Upper lobe of right lung (tissue), 1 donor: ENCODE data around the gene FJX1. TPM values are rescaled to one million over a fixed set of nuclear protein-coding genes. Genes with fewer than 3 reads are reported as not detected.

Experiments
- ATAC-seq: fragments of 200-7000 bp; cut with Tn5 transposase; one replicate; pipeline ENCODE4 v1.9.1; 2020; ENCODE audit warnings: mild to moderate bottlenecking, moderate library complexity
- DNase-seq: peaks from one replicate; pipeline ENCODE4 v3.0.0-alpha.2; 2020
- H3K27ac ChIP-seq: fragments of 200-600 bp; one replicate; pipeline ENCODE4 v1.8.0; 2022
- H3K27me3 ChIP-seq: fragments of 200-600 bp; one replicate; pipeline ENCODE4 v1.8.0; 2022; ENCODE audit warnings: mild to moderate bottlenecking
- H3K36me3 ChIP-seq: fragments of 200-600 bp; one replicate; pipeline ENCODE4 v1.8.0; 2022
- H3K4me1 ChIP-seq: fragments of 200-600 bp; one replicate; pipeline ENCODE4 v1.8.0; 2022
- H3K4me3 ChIP-seq: fragments of 200-600 bp; one replicate; pipeline ENCODE4 v1.8.0; 2022; ENCODE audit warnings: mild to moderate bottlenecking
- H3K9me3 ChIP-seq: fragments of 200-600 bp; one replicate; pipeline ENCODE4 v1.8.0; 2022
- CTCF ChIP-seq: fragments of 200-600 bp; IDR thresholded peaks from one replicate; pipeline ENCODE4 v1.8.0; 2022; ENCODE audit warnings: antibody characterized with exemption
- intact Hi-C: fragments of 100-400 bp; cut with DNase I; formaldehyde crosslinking; loops from one replicate; pipeline ENCODE4 v1.11.0; 2022
- total RNA-seq: library from RNA; stranded (reverse); fragmentation: NEBNext Ultra II Directional; extraction: Animal tissue kit (Norgen Biotek cat#: 25700); gene quantifications from one replicate; pipeline ENCODE4 v1.2.1, GENCODE V29; 2021
- donor health status: DM: no; HTN: yes; CAD: no; lungs with severe emphysema.

Gene FJX1
- total RNA-seq, 1 donor from 2014 or later, result 5.9 TPM

GRCh38 chr11:35624316-35624715 is 6.1 kb downstream of the FJX1 start:
- Histone ChIP-seq H3K4me1 (peaks cover 15% of the 10 kb centered on the region), H3K27ac (no peak overlapping the region), H3K4me3 (no peak overlapping the region), H3K27me3 (peaks cover 30% of the 10 kb centered on the region), H3K9me3 (no peaks in the 10 kb centered on the region), H3K36me3 (no peaks in the 10 kb centered on the region)
- intact Hi-C loops, result no loop called here
- ATAC-seq, result no peak
- DNase-seq, result no peak
- no peak for TF ChIP-seq CTCF

GRCh38 chr11:35624781-35625180 is 6.5 kb downstream of the FJX1 start:
- Histone ChIP-seq H3K4me1 (peaks cover 10% of the 10 kb centered on the region), H3K4me3 (no peak overlapping the region), H3K27me3 (peaks cover 25% of the 10 kb centered on the region), H3K9me3 (no peaks in the 10 kb centered on the region), H3K36me3 (no peaks in the 10 kb centered on the region), H3K27ac (no peak overlapping the region)
- no peak for ATAC-seq
- intact Hi-C loops, result no loop called here
- no peak for DNase-seq
- TF ChIP-seq CTCF, result no peak

GRCh38 chr11:35626501-35626900 is 8.2 kb downstream of the FJX1 start:
- Histone ChIP-seq H3K27ac (no peak overlapping the region), H3K9me3 (no peaks in the 10 kb centered on the region), H3K4me1 (peaks cover 3% of the 10 kb centered on the region), H3K36me3 (no peaks in the 10 kb centered on the region), H3K4me3 (no peak overlapping the region), H3K27me3 (peaks cover 10% of the 10 kb centered on the region)
- no peak for DNase-seq
- no peak for TF ChIP-seq CTCF
- no peak for ATAC-seq
- intact Hi-C loops, result no loop called here

- Histone ChIP-seq H3K27ac (no peak overlapping the region), H3K36me3 (no peaks in the 10 kb centered on the region), H3K27me3 (no peaks in the 10 kb centered on the region), H3K4me1 (no peaks in the 10 kb centered on the region), H3K9me3 (no peaks in the 10 kb centered on the region), H3K4me3 (no peak overlapping the region)
- ATAC-seq (peak; percentile 40), DNase-seq (no peak)
- intact Hi-C loops, result no loop called here
- TF ChIP-seq CTCF, result no peak
Measured at GRCh38 chr11:35629511-35629910, 11.3 kb downstream of the FJX1 start.

GRCh38 chr11:35629914-35630313 is 11.7 kb downstream of the FJX1 start:
- ATAC-seq, result peak; percentile 88
- no peaks in the 10 kb centered on the region for H3K4me1 ChIP-seq
- H3K27ac ChIP-seq, result no peak overlapping the region
- intact Hi-C loops, result no loop called here
- H3K27me3 ChIP-seq, result no peaks in the 10 kb centered on the region
- H3K9me3 ChIP-seq, result no peaks in the 10 kb centered on the region
- no peaks in the 10 kb centered on the region for H3K36me3 ChIP-seq
- DNase-seq, result no peak
- no peak for TF ChIP-seq CTCF
- H3K4me3 ChIP-seq, result no peak overlapping the region

- intact Hi-C loops, result no loop called here
- no peak for DNase-seq
- ATAC-seq, result no peak
- Histone ChIP-seq H3K27me3 (no peaks in the 10 kb centered on the region), H3K27ac (no peak overlapping the region), H3K4me1 (no peaks in the 10 kb centered on the region), H3K9me3 (no peaks in the 10 kb centered on the region), H3K4me3 (no peak overlapping the region), H3K36me3 (no peaks in the 10 kb centered on the region)
- no peak for TF ChIP-seq CTCF
Measured at GRCh38 chr11:35631891-35632290, 13.6 kb downstream of the FJX1 start.
